GM23338 (cell line): ENCODE data around the gene FLOT2. TPM values are rescaled to one million over a fixed set of nuclear protein-coding genes. Genes with fewer than 3 reads are reported as not detected.

Experiments used
- ATAC-seq: fragments of 200-7000 bp; cut with Tn5 transposase; 3 replicates; pipeline ENCODE4 v1.9.1; 2020
- DNase-seq: peaks from one replicate; pipeline ENCODE4 v3.0.0-alpha.2; 2015; ENCODE audit warnings: low spot score
- H2AFZ ChIP-seq: fragments of 200-600 bp; sonication (generic); 2 replicates; pipeline ENCODE4 v1.8.0; 2016; ENCODE audit warnings: antibody characterized with exemption, mild to moderate bottlenecking, moderate library complexity
- H3F3A ChIP-seq: fragments of 200-600 bp; sonication (generic); replicated peaks from 2 replicates; pipeline ENCODE4 v1.8.0; 2017; ENCODE audit warnings: antibody characterized with exemption, mixed run types, low read depth
- H3K27ac ChIP-seq: fragments of 200-600 bp; sonication (generic); 2 replicates; pipeline ENCODE4 v1.6.1; 2016; ENCODE audit warnings: low read depth
- H3K27me3 ChIP-seq: fragments of 200-600 bp; sonication (generic); 2 replicates; pipeline ENCODE4 v1.8.0; 2016; ENCODE audit warnings: mild to moderate bottlenecking, mixed run types, moderate library complexity; ENCODE audit not compliant: insufficient read depth
- H3K36me3 ChIP-seq: fragments of 200-600 bp; sonication (generic); 2 replicates; pipeline ENCODE4 v1.8.0; 2016; ENCODE audit warnings: mild to moderate bottlenecking; ENCODE audit not compliant: insufficient read depth
- H3K4me1 ChIP-seq: fragments of 200-600 bp; sonication (generic); 2 replicates; pipeline ENCODE4 v1.8.0; 2016; ENCODE audit warnings: mild to moderate bottlenecking, moderate library complexity; ENCODE audit not compliant: insufficient read depth
- H3K4me2 ChIP-seq: fragments of 200-600 bp; sonication (generic); 2 replicates; pipeline ENCODE4 v1.7.1; 2017; ENCODE audit warnings: mixed run types
- H3K4me3 ChIP-seq: fragments of 200-600 bp; sonication (generic); 2 replicates; pipeline ENCODE4 v1.6.1; 2016; ENCODE audit warnings: mixed run types
- H3K79me2 ChIP-seq: fragments of 200-600 bp; sonication (generic); replicated peaks from 2 replicates; pipeline ENCODE4 v1.8.0; 2017; ENCODE audit warnings: mild to moderate bottlenecking; ENCODE audit not compliant: insufficient read depth
- H3K9me2 ChIP-seq: fragments of 200-600 bp; sonication (generic); 2 replicates; pipeline ENCODE4 v1.8.0; 2017; ENCODE audit not compliant: insufficient read depth
- H4K20me1 ChIP-seq: fragments of 200-600 bp; sonication (generic); replicated peaks from 2 replicates; pipeline ENCODE4 v1.8.0; 2017; ENCODE audit warnings: mild to moderate bottlenecking; ENCODE audit not compliant: insufficient read depth
- H3K27ac Mint-ChIP-seq: 2 replicates; pipeline ENCODE4 v1.8.0; 2020; ENCODE audit warnings: inconsistent platforms, mild to moderate bottlenecking, moderate library complexity, mixed read lengths
- H3K27me3 Mint-ChIP-seq: 3 replicates; pipeline ENCODE4 v1.8.0; 2022; ENCODE audit warnings: low read depth, mild to moderate bottlenecking, moderate library complexity, mixed read lengths, inconsistent platforms; ENCODE audit not compliant: insufficient read depth, poor library complexity
- H3K36me3 Mint-ChIP-seq: 3 replicates; pipeline ENCODE4 v1.8.0; 2021; ENCODE audit warnings: low read depth, mild to moderate bottlenecking, inconsistent platforms, moderate library complexity, mixed read lengths
- H3K4me1 Mint-ChIP-seq: 3 replicates; pipeline ENCODE4 v1.8.0; 2020; ENCODE audit warnings: mild to moderate bottlenecking, inconsistent platforms, mixed read lengths
- H3K4me3 Mint-ChIP-seq: 3 replicates; pipeline ENCODE4 v1.8.0; 2021; ENCODE audit warnings: moderate library complexity, mild to moderate bottlenecking, inconsistent platforms, mixed read lengths
- H3K9me3 Mint-ChIP-seq: 3 replicates; pipeline ENCODE4 v1.8.0; 2020; ENCODE audit warnings: moderate library complexity, mild to moderate bottlenecking, inconsistent platforms, mixed read lengths
- EZH2 ChIP-seq: fragments of 200-600 bp; sonication (generic); IDR thresholded peaks from one replicate; pipeline ENCODE4 v1.8.0; 2017; ENCODE audit warnings: antibody characterized with exemption, mild to moderate bottlenecking, low read depth; ENCODE audit not compliant: unreplicated experiment
- EZH2phosphoT487 ChIP-seq: fragments of 200-600 bp; sonication (generic); IDR thresholded peaks from one replicate; pipeline ENCODE4 v1.8.1; 2018; ENCODE audit warnings: antibody characterized with exemption; ENCODE audit not compliant: unreplicated experiment
- JUNB ChIP-seq: IDR thresholded peaks from one replicate; pipeline ENCODE4 v1.6.1; 2016; ENCODE audit warnings: antibody characterized with exemption; ENCODE audit not compliant: unreplicated experiment
- polyA plus RNA-seq: library from polyadenylated mRNA; unstranded; fragments of >200 nt; fragmentation: Nextera tagmentation; extraction: Ambion mirVana; gene quantifications from 2 replicates; pipeline ENCODE4 v1.2.1, GENCODE V29; 2016
- total RNA-seq: library from RNA; depleted of rRNA; stranded (reverse); fragments of >200 nt; shearing (Covaris generic); gene quantifications from 2 replicates; pipeline ENCODE4 v1.2.3, GENCODE V29; 2014
- TF ChIP-seq, protein P1 (sequence below): fragments of 250-450 bp; sonication (Bioruptor Pico); IDR thresholded peaks from 2 replicates; pipeline ENCODE4 v1.5.0; 2020; ENCODE audit warnings: mild to moderate bottlenecking, moderate library complexity
- TF ChIP-seq, protein P2 (sequence below): IDR thresholded peaks from one replicate; pipeline ENCODE4 v1.6.1; 2018; ENCODE audit warnings: antibody characterized with exemption; ENCODE audit not compliant: unreplicated experiment

The FLOT2 gene
- total and polyA plus RNA-seq, 2 experiments from 2014 or later: 49.8 to 66.1 TPM

DNA sequence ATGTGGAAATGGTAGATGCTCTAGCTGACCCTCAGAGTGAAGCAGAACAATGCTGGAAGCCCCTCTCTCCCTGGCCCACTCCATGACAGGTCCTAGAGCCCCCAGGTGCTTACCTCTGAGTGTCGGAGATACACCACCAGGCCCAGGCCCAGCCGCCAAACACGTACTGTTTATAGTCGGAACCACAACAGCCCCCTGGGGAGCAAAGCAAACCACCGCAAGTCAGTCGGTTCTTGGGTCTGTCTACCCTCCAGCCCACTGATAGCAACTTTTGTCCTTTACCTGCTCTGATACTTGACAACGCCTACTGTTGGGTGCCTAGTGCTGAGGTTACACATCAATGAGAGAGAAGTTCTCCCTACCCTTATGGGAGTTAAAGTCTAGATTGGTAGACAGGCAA, 8.7 kb downstream of the FLOT2 start (continued):
- TF ChIP-seq, protein P1, sequence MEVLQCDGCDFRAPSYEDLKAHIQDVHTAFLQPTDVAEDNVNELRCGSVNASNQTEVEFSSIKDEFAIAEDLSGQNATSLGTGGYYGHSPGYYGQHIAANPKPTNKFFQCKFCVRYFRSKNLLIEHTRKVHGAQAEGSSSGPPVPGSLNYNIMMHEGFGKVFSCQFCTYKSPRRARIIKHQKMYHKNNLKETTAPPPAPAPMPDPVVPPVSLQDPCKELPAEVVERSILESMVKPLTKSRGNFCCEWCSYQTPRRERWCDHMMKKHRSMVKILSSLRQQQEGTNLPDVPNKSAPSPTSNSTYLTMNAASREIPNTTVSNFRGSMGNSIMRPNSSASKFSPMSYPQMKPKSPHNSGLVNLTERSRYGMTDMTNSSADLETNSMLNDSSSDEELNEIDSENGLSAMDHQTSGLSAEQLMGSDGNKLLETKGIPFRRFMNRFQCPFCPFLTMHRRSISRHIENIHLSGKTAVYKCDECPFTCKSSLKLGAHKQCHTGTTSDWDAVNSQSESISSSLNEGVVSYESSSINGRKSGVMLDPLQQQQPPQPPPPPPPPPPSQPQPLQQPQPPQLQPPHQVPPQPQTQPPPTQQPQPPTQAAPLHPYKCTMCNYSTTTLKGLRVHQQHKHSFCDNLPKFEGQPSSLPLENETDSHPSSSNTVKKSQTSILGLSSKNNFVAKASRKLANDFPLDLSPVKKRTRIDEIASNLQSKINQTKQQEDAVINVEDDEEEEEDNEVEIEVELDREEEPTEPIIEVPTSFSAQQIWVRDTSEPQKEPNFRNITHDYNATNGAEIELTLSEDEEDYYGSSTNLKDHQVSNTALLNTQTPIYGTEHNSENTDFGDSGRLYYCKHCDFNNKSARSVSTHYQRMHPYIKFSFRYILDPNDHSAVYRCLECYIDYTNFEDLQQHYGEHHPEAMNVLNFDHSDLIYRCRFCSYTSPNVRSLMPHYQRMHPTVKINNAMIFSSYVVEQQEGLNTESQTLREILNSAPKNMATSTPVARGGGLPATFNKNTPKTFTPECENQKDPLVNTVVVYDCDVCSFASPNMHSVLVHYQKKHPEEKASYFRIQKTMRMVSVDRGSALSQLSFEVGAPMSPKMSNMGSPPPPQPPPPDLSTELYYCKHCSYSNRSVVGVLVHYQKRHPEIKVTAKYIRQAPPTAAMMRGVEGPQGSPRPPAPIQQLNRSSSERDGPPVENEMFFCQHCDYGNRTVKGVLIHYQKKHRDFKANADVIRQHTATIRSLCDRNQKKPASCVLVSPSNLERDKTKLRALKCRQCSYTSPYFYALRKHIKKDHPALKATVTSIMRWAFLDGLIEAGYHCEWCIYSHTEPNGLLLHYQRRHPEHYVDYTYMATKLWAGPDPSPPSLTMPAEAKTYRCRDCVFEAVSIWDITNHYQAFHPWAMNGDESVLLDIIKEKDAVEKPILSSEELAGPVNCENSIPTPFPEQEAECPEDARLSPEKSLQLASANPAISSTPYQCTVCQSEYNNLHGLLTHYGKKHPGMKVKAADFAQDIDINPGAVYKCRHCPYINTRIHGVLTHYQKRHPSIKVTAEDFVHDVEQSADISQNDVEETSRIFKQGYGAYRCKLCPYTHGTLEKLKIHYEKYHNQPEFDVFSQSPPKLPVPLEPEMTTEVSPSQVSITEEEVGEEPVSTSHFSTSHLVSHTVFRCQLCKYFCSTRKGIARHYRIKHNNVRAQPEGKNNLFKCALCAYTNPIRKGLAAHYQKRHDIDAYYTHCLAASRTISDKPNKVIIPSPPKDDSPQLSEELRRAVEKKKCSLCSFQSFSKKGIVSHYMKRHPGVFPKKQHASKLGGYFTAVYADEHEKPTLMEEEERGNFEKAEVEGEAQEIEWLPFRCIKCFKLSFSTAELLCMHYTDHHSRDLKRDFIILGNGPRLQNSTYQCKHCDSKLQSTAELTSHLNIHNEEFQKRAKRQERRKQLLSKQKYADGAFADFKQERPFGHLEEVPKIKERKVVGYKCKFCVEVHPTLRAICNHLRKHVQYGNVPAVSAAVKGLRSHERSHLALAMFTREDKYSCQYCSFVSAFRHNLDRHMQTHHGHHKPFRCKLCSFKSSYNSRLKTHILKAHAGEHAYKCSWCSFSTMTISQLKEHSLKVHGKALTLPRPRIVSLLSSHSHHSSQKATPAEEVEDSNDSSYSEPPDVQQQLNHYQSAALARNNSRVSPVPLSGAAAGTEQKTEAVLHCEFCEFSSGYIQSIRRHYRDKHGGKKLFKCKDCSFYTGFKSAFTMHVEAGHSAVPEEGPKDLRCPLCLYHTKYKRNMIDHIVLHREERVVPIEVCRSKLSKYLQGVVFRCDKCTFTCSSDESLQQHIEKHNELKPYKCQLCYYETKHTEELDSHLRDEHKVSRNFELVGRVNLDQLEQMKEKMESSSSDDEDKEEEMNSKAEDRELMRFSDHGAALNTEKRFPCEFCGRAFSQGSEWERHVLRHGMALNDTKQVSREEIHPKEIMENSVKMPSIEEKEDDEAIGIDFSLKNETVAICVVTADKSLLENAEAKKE (CRISPR knock-in tag): no peak
- TF ChIP-seq EZH2phosphoT487 (no peak), JUNB (no peak)

DNA sequence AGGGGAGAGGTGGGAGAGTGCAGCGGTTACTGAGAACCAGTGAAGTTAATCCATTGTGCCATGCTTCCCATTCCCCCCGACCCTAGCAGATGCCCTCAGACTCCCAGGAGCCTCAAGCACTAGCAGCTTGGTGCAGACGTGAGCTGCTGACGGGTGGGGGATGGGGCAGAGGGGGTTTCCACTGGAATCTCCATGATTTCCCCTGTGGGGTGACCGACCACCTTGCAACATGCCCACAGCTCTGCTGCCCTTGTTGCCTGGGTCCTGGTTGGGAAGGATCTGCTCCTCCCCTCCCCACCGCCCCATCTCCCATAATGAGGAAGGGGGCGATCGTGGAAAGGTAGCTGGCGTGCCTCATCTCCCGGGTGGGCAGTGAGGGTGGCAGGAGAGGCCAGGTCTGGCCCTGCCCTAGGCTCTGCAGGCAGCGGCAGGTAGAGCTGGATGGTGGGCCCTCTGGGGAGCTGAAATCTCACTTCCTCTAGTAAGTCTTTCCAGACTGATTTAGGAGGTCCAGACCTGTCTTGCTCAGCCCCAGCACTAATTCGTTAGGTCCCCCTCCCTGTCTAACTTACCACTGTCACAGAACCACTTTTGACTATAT, 9.6 kb downstream of the FLOT2 start:
- Histone ChIP-seq H3K79me2 (no peaks in the 10 kb centered on the region), H3K27ac (no peak overlapping the region), H2AFZ (no peak overlapping the region), H3K9me2 (no peaks in the 10 kb centered on the region), H3F3A (no peaks in the 10 kb centered on the region), H3K4me3 (no peak overlapping the region), H3K4me1 (peaks cover 7% of the 10 kb centered on the region), H4K20me1 (no peaks in the 10 kb centered on the region; the same call in 1 of the 2 replicates), H3K27me3 (no peaks in the 10 kb centered on the region), H3K36me3 (no peaks in the 10 kb centered on the region), H3K4me2 (no peak overlapping the region)
- H3K27me3 Mint-ChIP-seq: peaks cover 19% of the 10 kb centered on the region
- peaks cover 34% of the 10 kb centered on the region for H3K36me3 Mint-ChIP-seq
- DNase-seq (no peak), ATAC-seq (no peak)
- H3K9me3 Mint-ChIP-seq: no peaks in the 10 kb centered on the region
- peaks cover 18% of the 10 kb centered on the region for H3K4me1 Mint-ChIP-seq
- H3K4me3 Mint-ChIP-seq: no peak overlapping the region
- no peak overlapping the region for H3K27ac Mint-ChIP-seq
- TF ChIP-seq, protein P1 (CRISPR knock-in tag): no peak
- no peak for TF ChIP-seq EZH2
- TF ChIP-seq, protein P2, sequence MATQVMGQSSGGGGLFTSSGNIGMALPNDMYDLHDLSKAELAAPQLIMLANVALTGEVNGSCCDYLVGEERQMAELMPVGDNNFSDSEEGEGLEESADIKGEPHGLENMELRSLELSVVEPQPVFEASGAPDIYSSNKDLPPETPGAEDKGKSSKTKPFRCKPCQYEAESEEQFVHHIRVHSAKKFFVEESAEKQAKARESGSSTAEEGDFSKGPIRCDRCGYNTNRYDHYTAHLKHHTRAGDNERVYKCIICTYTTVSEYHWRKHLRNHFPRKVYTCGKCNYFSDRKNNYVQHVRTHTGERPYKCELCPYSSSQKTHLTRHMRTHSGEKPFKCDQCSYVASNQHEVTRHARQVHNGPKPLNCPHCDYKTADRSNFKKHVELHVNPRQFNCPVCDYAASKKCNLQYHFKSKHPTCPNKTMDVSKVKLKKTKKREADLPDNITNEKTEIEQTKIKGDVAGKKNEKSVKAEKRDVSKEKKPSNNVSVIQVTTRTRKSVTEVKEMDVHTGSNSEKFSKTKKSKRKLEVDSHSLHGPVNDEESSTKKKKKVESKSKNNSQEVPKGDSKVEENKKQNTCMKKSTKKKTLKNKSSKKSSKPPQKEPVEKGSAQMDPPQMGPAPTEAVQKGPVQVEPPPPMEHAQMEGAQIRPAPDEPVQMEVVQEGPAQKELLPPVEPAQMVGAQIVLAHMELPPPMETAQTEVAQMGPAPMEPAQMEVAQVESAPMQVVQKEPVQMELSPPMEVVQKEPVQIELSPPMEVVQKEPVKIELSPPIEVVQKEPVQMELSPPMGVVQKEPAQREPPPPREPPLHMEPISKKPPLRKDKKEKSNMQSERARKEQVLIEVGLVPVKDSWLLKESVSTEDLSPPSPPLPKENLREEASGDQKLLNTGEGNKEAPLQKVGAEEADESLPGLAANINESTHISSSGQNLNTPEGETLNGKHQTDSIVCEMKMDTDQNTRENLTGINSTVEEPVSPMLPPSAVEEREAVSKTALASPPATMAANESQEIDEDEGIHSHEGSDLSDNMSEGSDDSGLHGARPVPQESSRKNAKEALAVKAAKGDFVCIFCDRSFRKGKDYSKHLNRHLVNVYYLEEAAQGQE: no peak
